Measurements from ENCODE around the gene LYPD8.
"Not testable (repeated sequence)": the region's sequence is repeated elsewhere in the genome, so short reads cannot be mapped to it uniquely, and the experiment has no call there.

Gene LYPD8

DNA sequence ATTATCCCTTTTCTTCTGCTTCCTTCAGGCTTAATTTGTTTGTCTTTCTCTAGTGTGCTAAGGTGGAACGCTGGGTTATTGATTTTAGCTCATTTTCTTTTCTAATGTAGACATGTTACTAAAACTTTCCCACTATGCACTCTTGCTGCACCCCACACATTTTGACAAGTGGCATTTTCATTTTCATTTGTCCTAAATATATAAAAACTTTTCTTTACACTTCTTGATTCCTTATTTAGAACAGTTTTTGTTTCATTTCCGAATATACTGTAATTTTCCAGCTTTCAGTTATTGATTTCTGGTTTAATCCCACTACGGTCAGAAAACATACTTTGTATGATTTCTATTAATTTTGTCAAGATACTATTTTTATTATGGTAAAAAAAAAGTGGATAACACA is 44.9 kb upstream of the LYPD8 start (continued):
- TF ChIP-seq ZNF707 (tag by site-specific recombination; IDR thresholded peaks at IDR 0.05), result no peak
- TF ChIP-seq EGR2 (tag by site-specific recombination; IDR thresholded peaks at IDR 0.05; ENCODE audit: low read depth), result no peak
- TF ChIP-seq ZNF658 (tag by site-specific recombination; IDR thresholded peaks at IDR 0.05), result no peak
- no peak for TF ChIP-seq ZNF433 (tag by site-specific recombination; IDR thresholded peaks at IDR 0.05; ENCODE audit: low read depth)
- TF ChIP-seq, protein P1, sequence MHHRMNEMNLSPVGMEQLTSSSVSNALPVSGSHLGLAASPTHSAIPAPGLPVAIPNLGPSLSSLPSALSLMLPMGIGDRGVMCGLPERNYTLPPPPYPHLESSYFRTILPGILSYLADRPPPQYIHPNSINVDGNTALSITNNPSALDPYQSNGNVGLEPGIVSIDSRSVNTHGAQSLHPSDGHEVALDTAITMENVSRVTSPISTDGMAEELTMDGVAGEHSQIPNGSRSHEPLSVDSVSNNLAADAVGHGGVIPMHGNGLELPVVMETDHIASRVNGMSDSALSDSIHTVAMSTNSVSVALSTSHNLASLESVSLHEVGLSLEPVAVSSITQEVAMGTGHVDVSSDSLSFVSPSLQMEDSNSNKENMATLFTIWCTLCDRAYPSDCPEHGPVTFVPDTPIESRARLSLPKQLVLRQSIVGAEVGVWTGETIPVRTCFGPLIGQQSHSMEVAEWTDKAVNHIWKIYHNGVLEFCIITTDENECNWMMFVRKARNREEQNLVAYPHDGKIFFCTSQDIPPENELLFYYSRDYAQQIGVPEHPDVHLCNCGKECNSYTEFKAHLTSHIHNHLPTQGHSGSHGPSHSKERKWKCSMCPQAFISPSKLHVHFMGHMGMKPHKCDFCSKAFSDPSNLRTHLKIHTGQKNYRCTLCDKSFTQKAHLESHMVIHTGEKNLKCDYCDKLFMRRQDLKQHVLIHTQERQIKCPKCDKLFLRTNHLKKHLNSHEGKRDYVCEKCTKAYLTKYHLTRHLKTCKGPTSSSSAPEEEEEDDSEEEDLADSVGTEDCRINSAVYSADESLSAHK (tag by site-specific recombination; IDR thresholded peaks at IDR 0.05), result no peak
- TF ChIP-seq ZNF311 (tag by site-specific recombination; IDR thresholded peaks at IDR 0.05; ENCODE audit: borderline replicate concordance), result no peak
- no peak for TF ChIP-seq ZFP3 (tag by site-specific recombination; IDR thresholded peaks at IDR 0.05; ENCODE audit: low read depth)
- TF ChIP-seq GFI1B (tag by site-specific recombination; IDR thresholded peaks at IDR 0.05), result no peak
- no peak for TF ChIP-seq GLIS2 (tag by site-specific recombination; IDR thresholded peaks at IDR 0.05)
- TF ChIP-seq, protein P2, sequence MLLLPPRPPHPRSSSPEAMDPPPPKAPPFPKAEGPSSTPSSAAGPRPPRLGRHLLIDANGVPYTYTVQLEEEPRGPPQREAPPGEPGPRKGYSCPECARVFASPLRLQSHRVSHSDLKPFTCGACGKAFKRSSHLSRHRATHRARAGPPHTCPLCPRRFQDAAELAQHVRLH (tag by site-specific recombination; IDR thresholded peaks at IDR 0.05), result no peak

DNA sequence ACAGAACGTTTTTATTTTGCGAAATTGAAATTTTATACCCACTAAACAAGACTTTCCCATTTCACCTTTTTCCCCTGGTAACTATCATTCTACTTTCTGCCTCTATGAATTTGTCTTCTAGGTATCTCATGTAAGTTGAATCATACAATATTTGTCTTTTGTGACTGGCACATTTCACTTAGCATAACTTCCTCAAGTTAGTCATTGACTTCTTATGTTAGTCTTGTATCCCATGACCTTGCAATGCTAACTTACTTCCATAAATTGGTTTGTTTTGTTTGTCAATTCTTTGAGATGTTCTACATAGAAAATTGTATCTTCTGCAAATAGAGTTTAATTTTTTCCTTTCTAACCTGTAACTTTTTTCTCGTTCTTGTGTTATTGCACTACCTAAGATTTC is 43.2 kb upstream of the LYPD8 start:
- no peaks in the 10 kb centered on the region for H3K9me3 ChIP-seq (ENCODE audit: control insufficient read depth, insufficient read depth, low read depth, low read length)
- no peak for TF ChIP-seq ZNF239 (tag by site-specific recombination; IDR thresholded peaks at IDR 0.05)
- TF ChIP-seq TRIM28 (IDR thresholded peaks at IDR 0.05; ENCODE audit: borderline replicate concordance, low read length), result no peak
- TF ChIP-seq ZNF776 (tag by site-specific recombination; IDR thresholded peaks at IDR 0.05; ENCODE audit: borderline replicate concordance), result no peak
- no peak for TF ChIP-seq OVOL3 (tag by site-specific recombination; IDR thresholded peaks at IDR 0.05)
- no peak for TF ChIP-seq ZNF416 (tag by site-specific recombination; IDR thresholded peaks at IDR 0.05)
- TF ChIP-seq, protein P1 (tag by site-specific recombination; IDR thresholded peaks at IDR 0.05), result no peak
- no peak for TF ChIP-seq ZNF561 (tag by site-specific recombination; IDR thresholded peaks at IDR 0.05; ENCODE audit: borderline replicate concordance)
- TF ChIP-seq, protein P3, sequence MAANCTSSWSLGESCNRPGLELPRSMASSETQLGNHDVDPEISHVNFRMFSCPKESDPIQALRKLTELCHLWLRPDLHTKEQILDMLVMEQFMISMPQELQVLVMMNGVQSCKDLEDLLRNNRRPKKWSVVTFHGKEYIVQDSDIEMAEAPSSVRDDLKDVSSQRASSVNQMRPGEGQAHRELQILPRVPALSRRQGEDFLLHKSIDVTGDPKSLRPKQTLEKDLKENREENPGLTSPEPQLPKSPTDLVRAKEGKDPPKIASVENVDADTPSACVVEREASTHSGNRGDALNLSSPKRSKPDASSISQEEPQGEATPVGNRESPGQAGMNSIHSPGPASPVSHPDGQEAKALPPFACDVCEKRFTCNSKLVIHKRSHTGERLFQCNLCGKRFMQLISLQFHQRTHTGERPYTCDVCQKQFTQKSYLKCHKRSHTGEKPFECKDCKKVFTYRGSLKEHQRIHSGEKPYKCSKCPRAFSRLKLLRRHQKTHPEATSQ (tag by site-specific recombination; IDR thresholded peaks at IDR 0.05), result no peak
- no peak for TF ChIP-seq ZNF549 (tag by site-specific recombination; IDR thresholded peaks at IDR 0.05)
- no peak for TF ChIP-seq ZNF701 (tag by site-specific recombination; IDR thresholded peaks at IDR 0.05)
- TF ChIP-seq FEZF1 (tag by site-specific recombination; IDR thresholded peaks at IDR 0.05), result no peak
- TF ChIP-seq BCL11B (tag by site-specific recombination; IDR thresholded peaks at IDR 0.05; ENCODE audit: low read depth), result no peak
- no peak for TF ChIP-seq ZNF394 (tag by site-specific recombination; IDR thresholded peaks at IDR 0.05; ENCODE audit: borderline replicate concordance)
- TF ChIP-seq, protein P4, sequence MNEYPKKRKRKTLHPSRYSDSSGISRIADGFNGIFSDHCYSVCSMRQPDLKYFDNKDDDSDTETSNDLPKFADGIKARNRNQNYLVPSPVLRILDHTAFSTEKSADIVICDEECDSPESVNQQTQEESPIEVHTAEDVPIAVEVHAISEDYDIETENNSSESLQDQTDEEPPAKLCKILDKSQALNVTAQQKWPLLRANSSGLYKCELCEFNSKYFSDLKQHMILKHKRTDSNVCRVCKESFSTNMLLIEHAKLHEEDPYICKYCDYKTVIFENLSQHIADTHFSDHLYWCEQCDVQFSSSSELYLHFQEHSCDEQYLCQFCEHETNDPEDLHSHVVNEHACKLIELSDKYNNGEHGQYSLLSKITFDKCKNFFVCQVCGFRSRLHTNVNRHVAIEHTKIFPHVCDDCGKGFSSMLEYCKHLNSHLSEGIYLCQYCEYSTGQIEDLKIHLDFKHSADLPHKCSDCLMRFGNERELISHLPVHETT (tag by site-specific recombination; IDR thresholded peaks at IDR 0.05), result no peak
- CTCF ChIA-PET, result no interaction called here
- H3K27ac ChIP-seq (ENCODE audit: extremely low read depth, low read depth, low read length), result no peak overlapping the region
- H3K36me3 ChIP-seq (ENCODE audit: control insufficient read depth in 2 of 2, insufficient read depth in 1 of 2, low read length in 2 of 2), result no peaks in the 10 kb centered on the region
- no peaks in the 10 kb centered on the region for H3K4me1 ChIP-seq (ENCODE audit: control insufficient read depth, insufficient read depth, low read length)
- POLR2A ChIA-PET, result no interaction called here
- H3K4me3 ChIP-seq (ENCODE audit: low read depth, low read length), result no peak overlapping the region

DNA sequence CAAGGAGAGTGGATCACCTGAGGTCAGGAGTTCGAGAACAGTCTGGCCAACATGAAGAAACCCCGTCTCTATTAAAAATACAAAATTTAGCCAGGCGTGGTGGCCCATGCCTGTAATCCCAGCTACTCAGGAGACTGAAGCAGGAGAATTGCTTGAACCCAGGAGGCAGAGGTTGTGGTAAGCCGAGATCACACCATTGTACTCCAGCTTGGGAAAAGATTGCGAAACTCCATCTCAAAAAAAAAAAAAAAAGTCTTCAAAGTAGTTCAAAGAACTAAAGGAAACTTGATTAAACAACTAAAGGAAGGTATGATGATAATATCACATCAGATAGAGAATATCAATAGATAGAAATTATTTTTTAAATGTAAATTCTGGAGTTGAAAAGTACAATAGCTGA is 39.1 kb upstream of the LYPD8 start:
- POLR2A ChIA-PET; H3K4me1 ChIP-seq (ENCODE audit: control insufficient read depth, insufficient read depth, low read length); H3K9me3 ChIP-seq (ENCODE audit: control insufficient read depth, insufficient read depth, low read depth, low read length); H3K4me3 ChIP-seq (ENCODE audit: low read depth, low read length); H3K36me3 ChIP-seq (ENCODE audit: control insufficient read depth in 2 of 2, insufficient read depth in 1 of 2, low read length in 2 of 2); H3K27ac ChIP-seq (ENCODE audit: extremely low read depth, low read depth, low read length): not testable (repeated sequence)
- CTCF ChIA-PET, result interaction anchor here (0.6 kb wide), 1 partner anchor 76 kb away, joined by 3 read pairs; no protein-coding TSS in a partner anchor
